Stimulated activated CD8-positive, alpha-beta memory T cell treated with anti-CD3 and anti-CD28 coated beads, Interleukin-15, amount 100 ng/mL, for 24 hours (primary cell): Measurements from ENCODE around the gene PAPPA2.

Experiments used
- DNase-seq: peaks from one replicate; pipeline ENCODE4 v3.0.0-alpha.2; 2020; ENCODE audit warnings: low read depth

PAPPA2 gene

GRCh38 chr1:176866011-176866714 is 403.2 kb downstream of the PAPPA2 start:
- DNase-seq, result no peak

- DNase-seq, result no peak
Measured at GRCh38 chr1:176869577-176869976, 406.6 kb downstream of the PAPPA2 start.

GRCh38 chr1:176876966-176877515 is 414.1 kb downstream of the PAPPA2 start:
- DNase-seq, result no peak

GRCh38 chr1:176877557-176877956 is 414.6 kb downstream of the PAPPA2 start:
- no peak for DNase-seq

- DNase-seq, result no peak
Measured at GRCh38 chr1:176878750-176879536, 416.0 kb downstream of the PAPPA2 start.

- DNase-seq, result no peak
Measured at GRCh38 chr1:176879784-176880620, 417.0 kb downstream of the PAPPA2 start.

GRCh38 chr1:176880955-176881595 is 418.1 kb downstream of the PAPPA2 start:
- peak; percentile 28 for DNase-seq

- no peak for DNase-seq
Measured at GRCh38 chr1:176884286-176884685, 421.3 kb downstream of the PAPPA2 start.

- no peak for DNase-seq
Measured at GRCh38 chr1:176884911-176885310, 421.9 kb downstream of the PAPPA2 start.

GRCh38 chr1:176885341-176885740 is 422.4 kb downstream of the PAPPA2 start:
- DNase-seq, result no peak

GRCh38 chr1:176885751-176886150 is 422.8 kb downstream of the PAPPA2 start:
- no peak for DNase-seq

- no peak for DNase-seq
Measured at GRCh38 chr1:176888471-176889032, 425.6 kb downstream of the PAPPA2 start.

GRCh38 chr1:176893625-176894352 is 430.8 kb downstream of the PAPPA2 start:
- DNase-seq, result no peak

- no peak for DNase-seq
Measured at GRCh38 chr1:176894450-176894849, 431.5 kb downstream of the PAPPA2 start.
